ENCODE measurements around the gene ARAP1.

The ARAP1 gene

DNA sequence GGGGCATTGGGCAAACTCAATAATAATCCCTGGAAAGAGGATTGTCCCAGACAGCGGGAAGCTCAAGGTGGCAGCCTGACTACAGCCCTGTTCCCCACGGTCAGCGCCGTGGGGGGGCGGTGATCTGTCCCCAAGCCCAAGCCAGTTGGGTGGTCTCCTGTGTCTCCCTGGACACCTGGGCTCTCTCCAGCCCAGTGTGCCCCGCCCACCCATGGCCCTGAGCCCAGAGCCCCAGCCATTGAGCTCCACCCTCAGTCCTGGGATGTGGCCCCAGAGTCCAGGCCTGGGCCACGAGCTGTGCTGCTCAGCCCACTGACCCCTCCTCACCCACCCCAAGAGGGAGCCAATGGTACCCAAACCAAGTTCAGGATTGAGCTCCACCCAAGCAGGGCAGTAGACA lies 50.1 kb downstream of the ARAP1 start:
- no peak for DNase-seq

DNA sequence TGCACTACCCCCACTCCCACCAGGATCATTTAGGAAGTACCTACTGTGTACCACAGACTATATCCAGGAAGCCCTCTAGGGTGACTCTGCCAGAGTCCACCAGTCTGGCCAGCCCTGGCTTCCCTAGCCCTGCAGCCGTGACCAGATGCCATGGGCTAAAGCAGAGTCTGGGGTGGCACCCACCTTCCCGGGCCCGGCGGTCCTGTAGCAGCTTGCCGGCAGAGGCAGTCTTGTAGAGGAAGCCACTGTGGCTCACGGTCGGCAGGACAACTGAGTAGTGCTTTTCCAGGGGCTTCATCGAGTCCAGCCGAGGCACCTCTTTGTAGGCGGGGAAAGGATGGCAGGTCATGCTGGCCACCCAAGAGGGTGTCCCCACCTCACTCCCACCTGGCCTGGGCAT lies 50.7 kb downstream of the ARAP1 start:
- DNase-seq, result no peak

DNA sequence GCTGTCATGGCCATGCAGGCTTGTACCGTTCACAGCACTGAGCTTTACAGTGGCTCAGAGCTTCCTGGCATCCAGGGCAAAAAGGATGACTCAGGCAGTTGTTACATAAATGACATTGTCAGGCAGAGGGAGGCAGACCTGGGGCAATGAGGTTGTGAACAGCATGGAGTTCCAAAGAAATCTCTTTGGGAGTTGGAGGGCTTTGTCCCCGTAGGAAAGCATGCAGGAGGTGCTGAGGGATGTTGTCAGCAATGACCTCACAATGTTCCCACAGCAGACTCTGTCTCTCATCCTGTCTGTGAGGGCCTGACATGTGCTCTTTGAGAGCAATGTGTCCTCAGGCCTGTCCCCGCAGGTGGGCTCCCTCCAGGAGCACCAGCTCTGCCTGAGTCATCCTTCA lies 52.1 kb downstream of the ARAP1 start:
- no peak for DNase-seq

- DNase-seq, result no peak
Measured at GRCh38 chr11:72697814-72698213, 54.4 kb downstream of the ARAP1 start.

- no peak for DNase-seq
Measured at GRCh38 chr11:72696866-72697700, 55.1 kb downstream of the ARAP1 start.

DNA sequence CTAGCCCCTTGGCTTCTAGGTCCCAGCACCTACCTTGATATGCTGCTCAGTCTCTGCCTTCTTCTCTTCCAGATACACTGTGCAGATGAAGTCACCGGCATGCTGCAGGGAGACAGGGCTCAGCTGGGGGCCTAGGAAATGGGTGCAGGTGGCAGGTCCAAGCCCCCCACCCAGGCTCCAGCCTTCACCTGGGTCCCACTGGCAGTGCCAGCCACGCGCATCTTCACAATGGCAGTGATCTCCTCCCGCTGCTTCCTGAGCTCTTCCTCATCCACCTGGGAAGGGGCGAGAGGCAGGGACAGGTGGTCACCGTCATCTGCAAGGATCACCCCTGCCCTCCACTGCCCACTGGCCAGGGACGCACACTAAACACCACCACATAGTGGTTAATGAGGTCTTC lies 56.9 kb downstream of the ARAP1 start:
- no peak for DNase-seq

GRCh38 chr11:72693271-72693968 lies 58.8 kb downstream of the ARAP1 start:
- no peak for DNase-seq

DNA sequence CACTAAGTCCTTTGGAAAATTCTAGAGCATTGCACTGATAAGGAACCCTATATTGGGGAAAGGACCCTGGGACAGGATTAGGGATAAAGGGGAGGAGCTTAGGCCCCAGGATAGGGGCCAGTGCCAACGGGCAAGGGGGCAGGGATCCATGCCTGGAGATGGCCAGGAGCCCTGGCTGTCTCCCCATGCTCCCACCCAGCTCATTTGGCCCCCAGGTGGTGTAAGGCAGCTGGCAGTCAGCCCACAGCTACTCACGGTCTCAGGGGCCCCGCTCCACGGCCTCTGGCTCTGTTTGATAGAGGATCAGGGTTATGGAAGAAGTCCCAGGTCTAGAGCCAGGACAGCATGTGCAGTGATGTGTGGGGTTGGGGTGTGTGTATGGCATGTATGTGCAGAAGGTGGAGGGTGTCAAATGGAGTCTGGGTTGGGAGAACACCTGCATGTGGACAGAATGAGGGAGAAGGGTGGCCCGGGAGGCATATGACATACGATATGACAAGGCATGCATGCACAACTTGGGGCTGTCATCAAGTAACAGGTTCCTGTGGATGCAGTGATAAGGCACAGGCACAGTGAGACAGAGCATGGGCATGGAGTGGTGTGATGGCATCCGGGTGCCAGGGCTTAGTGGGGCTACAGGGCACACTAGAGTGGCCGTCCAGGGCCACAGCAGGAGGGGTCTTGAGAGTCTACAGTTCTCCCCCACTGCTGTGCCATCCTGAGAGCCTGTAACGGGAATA lies 59.5 kb downstream of the ARAP1 start:
- no peak for DNase-seq

- DNase-seq, result no peak
Measured at GRCh38 chr11:72690166-72690565, 62.0 kb downstream of the ARAP1 start.

DNA sequence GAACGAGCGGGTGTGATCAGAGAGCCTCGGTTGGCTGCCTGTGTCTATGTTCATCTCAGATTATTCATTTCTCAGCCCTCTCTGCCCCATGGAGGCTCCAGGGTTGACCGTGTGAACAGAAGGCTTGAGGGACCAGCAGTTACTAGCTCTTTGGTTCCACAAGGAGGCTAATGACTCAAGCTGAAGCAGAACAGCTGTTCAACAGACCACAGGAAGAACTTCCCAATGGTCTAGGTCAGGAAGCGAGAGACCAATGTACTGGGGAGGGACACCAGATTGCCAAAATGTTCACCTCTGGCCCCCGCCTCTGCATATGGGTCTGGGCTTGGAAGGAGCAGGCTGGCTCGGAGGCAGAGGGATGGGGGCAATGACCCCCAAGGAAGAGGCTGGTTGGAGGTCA lies 63.3 kb downstream of the ARAP1 start:
- no peak for DNase-seq

GRCh38 chr11:72688486-72688885 lies 63.7 kb downstream of the ARAP1 start:
- no peak for DNase-seq

- DNase-seq, result no peak
Measured at GRCh38 chr11:72687326-72687725, 64.9 kb downstream of the ARAP1 start.

DNA sequence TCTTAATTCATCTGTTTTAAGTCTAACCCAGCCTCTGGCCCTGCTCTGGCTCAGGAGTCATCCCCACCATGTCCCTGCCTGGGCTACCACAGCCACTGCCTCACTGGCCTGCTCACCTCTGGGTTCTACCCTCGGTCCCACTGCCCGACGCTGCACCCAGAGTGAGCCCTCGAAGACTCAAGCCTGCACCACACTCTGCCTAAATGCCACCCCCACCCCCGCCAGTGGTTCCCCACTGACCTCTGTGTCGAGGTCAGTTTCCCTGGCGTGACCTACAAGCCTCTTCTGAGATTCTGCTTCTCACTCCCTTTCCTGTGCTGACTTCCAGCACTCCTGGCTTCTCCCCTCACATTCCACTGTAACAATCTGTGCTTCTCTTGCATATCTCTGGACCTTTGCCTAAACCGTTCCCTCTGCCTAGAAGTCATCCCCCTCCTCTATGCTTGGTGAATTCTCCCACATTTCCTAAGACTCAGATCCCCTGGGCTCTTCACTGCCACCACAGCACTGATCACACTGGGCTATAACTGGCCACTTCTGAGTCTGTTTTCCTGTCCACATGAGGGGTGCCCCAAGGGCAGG lies 65.5 kb downstream of the ARAP1 start:
- DNase-seq, result no peak

- no peak for DNase-seq
Measured at GRCh38 chr11:72685560-72686480, 66.4 kb downstream of the ARAP1 start.

DNA sequence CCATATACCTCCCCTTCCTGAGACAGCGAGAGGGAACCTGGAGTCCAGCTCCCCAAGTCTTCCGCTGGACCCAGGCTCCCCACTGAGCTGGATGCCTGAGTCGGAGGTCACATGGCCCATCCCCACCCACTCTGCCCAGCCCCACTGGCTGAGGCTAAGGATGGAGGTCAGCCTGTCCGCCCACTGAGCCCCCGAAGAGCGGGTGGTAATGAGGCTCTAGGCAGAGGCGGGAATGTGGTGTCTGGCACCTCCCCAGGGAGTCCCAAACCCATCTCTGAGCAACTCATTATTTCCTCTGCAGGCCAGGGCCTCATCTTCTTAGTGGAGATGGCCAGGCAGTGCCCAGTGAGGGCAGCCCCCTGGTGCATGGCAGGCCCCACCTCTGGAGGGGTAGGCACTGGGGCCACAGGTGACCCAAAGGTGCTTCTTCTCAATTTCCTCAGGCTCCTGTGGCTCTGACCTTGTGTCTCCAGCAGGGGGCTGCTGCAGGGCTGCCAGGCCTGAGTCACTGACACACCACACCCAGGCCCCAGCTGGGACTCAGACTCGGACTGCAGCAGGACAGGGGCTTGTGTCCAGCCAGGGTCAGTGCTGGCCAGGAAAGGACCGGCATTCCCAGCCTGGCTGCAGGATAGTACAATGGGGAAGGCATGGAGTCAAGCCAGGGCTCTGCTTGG lies 67.8 kb downstream of the ARAP1 start:
- DNase-seq, result peak in 1 of 2 donors; percentile 20

DNA sequence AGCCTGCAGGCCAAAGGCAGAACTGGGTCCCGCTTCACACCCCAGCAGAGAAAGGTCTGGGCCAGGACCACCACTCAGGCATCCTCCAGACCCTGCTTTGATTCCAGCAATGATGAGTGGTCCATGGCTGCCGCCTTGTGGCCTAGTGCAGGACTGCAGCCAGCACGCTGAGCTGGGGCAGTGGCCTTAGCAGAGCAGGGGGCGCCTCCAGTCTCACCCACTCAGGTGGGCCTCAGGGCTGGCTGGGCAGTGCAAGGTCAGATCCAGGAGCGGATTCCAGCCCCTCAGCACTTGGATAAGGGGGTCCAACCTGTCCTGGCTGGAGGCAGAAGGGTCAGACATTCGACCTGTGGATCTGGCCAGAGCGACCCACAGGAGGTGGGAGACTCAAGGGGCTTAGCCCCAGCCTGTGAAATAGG lies 68.4 kb downstream of the ARAP1 start:
- DNase-seq, result peak; percentile 14 to 21

- DNase-seq, result no peak
Measured at GRCh38 chr11:72682858-72683243, 69.4 kb downstream of the ARAP1 start.

- no peak for DNase-seq
Measured at GRCh38 chr11:72682238-72682857, 69.9 kb downstream of the ARAP1 start.

DNA sequence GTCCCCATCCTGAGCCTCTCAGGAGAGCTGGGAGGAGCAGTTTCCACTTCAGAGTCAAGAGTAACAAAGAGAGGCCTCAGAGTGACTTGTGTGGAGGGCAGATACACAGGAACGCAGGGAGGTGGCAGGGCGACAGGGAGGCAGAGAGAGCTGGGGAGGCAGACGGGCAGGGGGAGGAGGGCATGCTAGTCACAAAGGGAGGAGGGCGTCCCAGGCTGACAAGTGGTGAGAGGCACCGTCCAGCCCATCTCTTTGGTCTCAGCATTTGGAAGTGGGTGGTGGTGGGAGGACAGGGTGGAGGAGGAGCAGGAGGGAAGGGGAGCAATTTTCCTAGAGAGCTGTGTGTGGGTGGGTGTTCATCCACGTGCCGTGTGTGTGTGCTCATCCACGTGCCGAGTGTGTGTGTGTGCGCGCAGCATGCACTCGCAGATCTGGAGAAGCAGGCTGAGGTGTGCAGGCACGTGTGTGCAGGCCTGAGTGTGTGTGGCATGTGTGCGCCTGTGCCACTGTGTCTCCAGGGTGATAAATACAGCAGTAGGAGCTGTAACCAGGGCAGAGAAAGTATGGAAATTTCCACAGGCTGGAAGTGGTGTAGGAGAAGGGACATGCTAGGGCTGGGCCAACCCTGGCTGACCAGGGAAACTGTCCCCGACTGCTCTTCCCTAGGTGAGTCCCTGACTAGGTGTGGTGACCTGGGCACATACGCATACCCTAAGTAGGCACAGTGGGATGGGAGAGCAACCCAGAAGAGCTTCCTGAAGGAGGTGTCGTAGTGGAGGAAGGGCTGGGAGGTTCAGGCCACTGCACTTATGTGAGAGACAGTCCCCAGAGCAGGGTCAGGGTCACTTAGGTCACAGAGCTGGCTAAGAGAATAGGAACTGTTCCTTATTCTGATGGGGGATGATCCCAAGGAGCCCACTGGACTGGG lies 70.7 kb downstream of the ARAP1 start:
- DNase-seq, result no peak

DNA sequence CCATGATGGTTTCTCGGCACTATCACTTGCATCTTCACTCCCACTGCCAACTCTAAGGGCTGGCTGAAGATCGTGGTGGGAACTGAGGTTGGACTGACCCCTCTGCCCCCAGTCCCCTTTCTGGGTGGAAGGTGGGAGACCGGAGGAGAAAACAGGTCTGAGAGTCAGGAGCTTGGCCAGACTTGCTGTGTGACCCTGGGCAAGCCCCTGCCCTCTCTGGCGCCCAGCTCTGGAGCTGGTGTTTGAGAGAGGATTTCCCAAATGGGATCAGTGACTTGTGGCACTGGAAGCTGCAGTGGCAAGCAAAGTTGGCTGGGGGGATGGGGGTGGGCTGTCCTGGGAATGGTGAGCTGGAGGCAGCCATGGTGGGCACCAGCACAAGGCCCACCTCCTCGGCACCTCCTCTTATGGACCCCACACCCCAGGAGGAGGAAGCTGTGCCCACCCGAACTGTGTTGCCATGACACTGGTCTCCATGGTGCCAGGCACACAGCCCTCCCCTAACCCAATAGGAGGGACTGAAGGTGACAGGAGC lies 71.5 kb downstream of the ARAP1 start:
- DNase-seq, result no peak
